ENCODE data around the gene CABS1.

CABS1 gene

GRCh38 chr4:70337886-70338420 lies 3.2 kb downstream of the CABS1 start:
- TF ChIP-seq CTCF (conservative IDR thresholded peaks at IDR 0.05; ENCODE audit: low read depth, low read length): no peak
- H3K4me3 ChIP-seq (ENCODE audit: low read depth, low read length): no peak overlapping the region
- no peak for DNase-seq (ENCODE audit: low read depth)

GRCh38 chr4:70356185-70356584 lies 21.4 kb downstream of the CABS1 start:
- no peak for TF ChIP-seq CTCF (conservative IDR thresholded peaks at IDR 0.05; ENCODE audit: low read depth, low read length)
- DNase-seq (ENCODE audit: low read depth): no peak
- H3K4me3 ChIP-seq (ENCODE audit: low read depth, low read length): no peak overlapping the region

GRCh38 chr4:70359115-70359661 lies 24.4 kb downstream of the CABS1 start:
- TF ChIP-seq CTCF (conservative IDR thresholded peaks at IDR 0.05; ENCODE audit: low read depth, low read length): no peak
- H3K4me3 ChIP-seq (ENCODE audit: low read depth, low read length): no peak overlapping the region
- DNase-seq (ENCODE audit: low read depth): no peak

GRCh38 chr4:70360460-70360859 lies 25.7 kb downstream of the CABS1 start, which contains the start of gene SMR3A:
Gene SMR3A (plus strand): TSS chr4:70360760. CDS start chr4:70362116, 1,356 bp downstream.
- H3K4me3 ChIP-seq (ENCODE audit: low read depth, low read length): no peak within 1 kb of the TSS
- no peak for TF ChIP-seq CTCF (conservative IDR thresholded peaks at IDR 0.05; ENCODE audit: low read depth, low read length)
- no peak for DNase-seq (ENCODE audit: low read depth)

- no peak overlapping the region for H3K4me3 ChIP-seq (ENCODE audit: low read depth, low read length)
- no peak for TF ChIP-seq CTCF (conservative IDR thresholded peaks at IDR 0.05; ENCODE audit: low read depth, low read length)
- DNase-seq (ENCODE audit: low read depth): no peak
Observed at GRCh38 chr4:70364002-70364401, 29.2 kb downstream of the CABS1 start.

GRCh38 chr4:70365479-70365878 lies 30.7 kb downstream of the CABS1 start:
- TF ChIP-seq CTCF (conservative IDR thresholded peaks at IDR 0.05; ENCODE audit: low read depth, low read length): no peak
- DNase-seq (ENCODE audit: low read depth): no peak
- H3K4me3 ChIP-seq (ENCODE audit: low read depth, low read length): no peak overlapping the region

- no peak for TF ChIP-seq CTCF (conservative IDR thresholded peaks at IDR 0.05; ENCODE audit: low read depth, low read length)
- no peak overlapping the region for H3K4me3 ChIP-seq (ENCODE audit: low read depth, low read length)
- no peak for DNase-seq (ENCODE audit: low read depth)
Observed at GRCh38 chr4:70367813-70368212, 33.0 kb downstream of the CABS1 start.

Data from choroid plexus epithelial cell (primary cell).